Panc1 (cell line): Measurements from ENCODE around the gene CFAP74. TPM values are rescaled to one million over a fixed set of nuclear protein-coding genes. Genes with fewer than 3 reads are reported as not detected.

Experiments used
- ATAC-seq: fragments of 200-7000 bp; cut with Tn5 transposase; 2 replicates; pipeline ENCODE4 v1.9.1; 2020; ENCODE audit warnings: mild to moderate bottlenecking, moderate library complexity
- BruUV-seq: library from RNA; stranded (reverse); fragments of 400-500 nt; replicated peaks from 2 replicates; lab custom pipeline; 2021; lab: Mats Ljungman, UMichigan
- CTCF ChIA-PET: fragments of 300-600 bp; sonication (Branson Sonifier 250); formaldehyde crosslinking; loops from one replicate; lab custom pipeline; 2022; ENCODE audit warnings: antibody characterized with exemption; lab: Charles Lee
- POLR2A ChIA-PET: fragments of 300-600 bp; sonication (Branson Sonifier 250); formaldehyde crosslinking; loops from one replicate; lab custom pipeline; 2022; ENCODE audit warnings: antibody characterized with exemption; lab: Charles Lee
- DNase-seq: peaks from one replicate; pipeline ENCODE4 v3.0.0-alpha.2; 2010; ENCODE audit warnings: low read depth, low spot score
- H3K27ac ChIP-seq: 2 replicates; pipeline ENCODE4 v1.5.1; 2011; ENCODE audit warnings: mild to moderate bottlenecking, low read length, inconsistent platforms
- H3K27me3 ChIP-seq: fragments of 200-500 bp; sonication (Bioruptor generic); 2 replicates; pipeline ENCODE4 v1.6.0; 2014; ENCODE audit warnings: low read length, inconsistent platforms; ENCODE audit not compliant: control insufficient read depth, insufficient read depth
- H3K36me3 ChIP-seq: fragments of 200-500 bp; sonication (Bioruptor generic); 2 replicates; pipeline ENCODE4 v1.5.1; 2014; ENCODE audit warnings: inconsistent platforms, mild to moderate bottlenecking, low read length, moderate library complexity; ENCODE audit not compliant: control insufficient read depth, insufficient read depth
- H3K4me1 ChIP-seq: 2 replicates; pipeline ENCODE4 v1.5.1; 2011; ENCODE audit warnings: inconsistent platforms, mild to moderate bottlenecking, low read length, moderate library complexity; ENCODE audit not compliant: control insufficient read depth, insufficient read depth
- H3K4me3 ChIP-seq, 2 experiments: 2 replicates each; pipeline ENCODE4 v1.5.1; 2011 to 2012; ENCODE audit warnings: low read depth in 2 of 2, low read length in 2 of 2, mild to moderate bottlenecking in 2 of 2, inconsistent platforms in 1 of 2, moderate library complexity in 1 of 2
- H3K9me3 ChIP-seq: fragments of 200-500 bp; sonication (Bioruptor generic); 2 replicates; pipeline ENCODE4 v1.5.1; 2014; ENCODE audit warnings: low read depth, mild to moderate bottlenecking, inconsistent platforms, low read length, moderate library complexity; ENCODE audit not compliant: control insufficient read depth, insufficient read depth
- POLR2AphosphoS5 ChIP-seq: IDR thresholded peaks from 2 replicates; pipeline ENCODE4 v1.6.1; 2012; ENCODE audit warnings: mild to moderate bottlenecking, low read depth, low read length, moderate library complexity
- SIN3A ChIP-seq: IDR thresholded peaks from 2 replicates; pipeline ENCODE4 v1.6.1; 2012; ENCODE audit warnings: low read depth, mild to moderate bottlenecking, low read length, moderate library complexity, borderline replicate concordance; ENCODE audit not compliant: insufficient read depth
- TCF7L2 ChIP-seq: IDR thresholded peaks from 2 replicates; pipeline ENCODE4 v1.6.1; 2011; ENCODE audit warnings: mild to moderate bottlenecking, low read depth, low read length, inconsistent platforms
- in situ Hi-C: cut with HindIII; loops from 2 replicates; pipeline ENCODE4 v1.10.0; 2016; ENCODE audit warnings: low sequenced_read_pairs, low pct_unique_long_range_greater_than_20kb
- intact Hi-C: fragments of 100-400 bp; cut with micrococcal nuclease; formaldehyde crosslinking; loops from one replicate; pipeline ENCODE4 v1.10.0; 2022; ENCODE audit not compliant: unreplicated experiment
- total RNA-seq: library from RNA; stranded (reverse); gene quantifications from one replicate; pipeline ENCODE4 v1.2.1, GENCODE V29; 2021; ENCODE audit not compliant: unreplicated experiment
- TF ChIP-seq, protein P1 (sequence below), 2 experiments: IDR thresholded peaks; 2 replicates each; pipeline ENCODE4 v1.6.1; 2011 to 2012; ENCODE audit warnings: low read depth in 2 of 2, control low read depth in 1 of 2, low read length in 1 of 2, mild to moderate bottlenecking in 1 of 2, moderate library complexity in 1 of 2; ENCODE audit not compliant: insufficient read depth in 1 of 2
- TF ChIP-seq, protein P2 (sequence below): fragments of 450-650 bp; IDR thresholded peaks from 2 replicates; pipeline ENCODE4 v1.5.1; 2017; ENCODE audit warnings: mild to moderate bottlenecking

CFAP74 gene
- total RNA-seq, 1 experiment from 2014 or later, result not detected

DNA sequence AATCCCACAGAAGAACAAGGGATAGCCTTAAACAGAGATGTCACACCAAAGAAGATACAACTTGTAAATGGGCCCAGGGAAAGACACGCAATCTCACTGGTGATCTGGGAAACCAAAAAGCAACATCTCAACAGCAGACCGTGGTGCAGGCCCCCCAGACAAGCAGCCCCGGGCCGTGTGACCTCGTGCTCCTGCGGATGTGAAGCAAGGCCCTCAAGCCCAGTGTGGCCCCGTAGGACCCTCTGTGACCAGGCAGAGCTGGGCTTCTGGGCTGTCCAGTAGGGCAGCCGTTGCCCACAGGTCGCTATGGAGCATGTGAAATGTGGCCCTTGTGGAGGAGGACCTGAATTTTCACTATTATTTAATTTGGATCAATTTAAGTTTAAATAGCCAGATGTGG is 49.6 kb downstream of the CFAP74 start:
- DNase-seq (no peak), ATAC-seq (no peak)
- H3K27ac ChIP-seq, result no peak overlapping the region
- H3K36me3 ChIP-seq, result no peaks in the 10 kb centered on the region
- H3K4me1 ChIP-seq, result no peaks in the 10 kb centered on the region
- TF ChIP-seq, protein P1, sequence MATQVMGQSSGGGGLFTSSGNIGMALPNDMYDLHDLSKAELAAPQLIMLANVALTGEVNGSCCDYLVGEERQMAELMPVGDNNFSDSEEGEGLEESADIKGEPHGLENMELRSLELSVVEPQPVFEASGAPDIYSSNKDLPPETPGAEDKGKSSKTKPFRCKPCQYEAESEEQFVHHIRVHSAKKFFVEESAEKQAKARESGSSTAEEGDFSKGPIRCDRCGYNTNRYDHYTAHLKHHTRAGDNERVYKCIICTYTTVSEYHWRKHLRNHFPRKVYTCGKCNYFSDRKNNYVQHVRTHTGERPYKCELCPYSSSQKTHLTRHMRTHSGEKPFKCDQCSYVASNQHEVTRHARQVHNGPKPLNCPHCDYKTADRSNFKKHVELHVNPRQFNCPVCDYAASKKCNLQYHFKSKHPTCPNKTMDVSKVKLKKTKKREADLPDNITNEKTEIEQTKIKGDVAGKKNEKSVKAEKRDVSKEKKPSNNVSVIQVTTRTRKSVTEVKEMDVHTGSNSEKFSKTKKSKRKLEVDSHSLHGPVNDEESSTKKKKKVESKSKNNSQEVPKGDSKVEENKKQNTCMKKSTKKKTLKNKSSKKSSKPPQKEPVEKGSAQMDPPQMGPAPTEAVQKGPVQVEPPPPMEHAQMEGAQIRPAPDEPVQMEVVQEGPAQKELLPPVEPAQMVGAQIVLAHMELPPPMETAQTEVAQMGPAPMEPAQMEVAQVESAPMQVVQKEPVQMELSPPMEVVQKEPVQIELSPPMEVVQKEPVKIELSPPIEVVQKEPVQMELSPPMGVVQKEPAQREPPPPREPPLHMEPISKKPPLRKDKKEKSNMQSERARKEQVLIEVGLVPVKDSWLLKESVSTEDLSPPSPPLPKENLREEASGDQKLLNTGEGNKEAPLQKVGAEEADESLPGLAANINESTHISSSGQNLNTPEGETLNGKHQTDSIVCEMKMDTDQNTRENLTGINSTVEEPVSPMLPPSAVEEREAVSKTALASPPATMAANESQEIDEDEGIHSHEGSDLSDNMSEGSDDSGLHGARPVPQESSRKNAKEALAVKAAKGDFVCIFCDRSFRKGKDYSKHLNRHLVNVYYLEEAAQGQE (IDR thresholded peaks at IDR 0.05; ENCODE audit: insufficient read depth in 1 of 2, low read depth in 2 of 2, low read length in 1 of 2), result no peak
- TF ChIP-seq POLR2AphosphoS5 (no peak), TCF7L2 (no peak), SIN3A (no peak)
- TF ChIP-seq, protein P2, sequence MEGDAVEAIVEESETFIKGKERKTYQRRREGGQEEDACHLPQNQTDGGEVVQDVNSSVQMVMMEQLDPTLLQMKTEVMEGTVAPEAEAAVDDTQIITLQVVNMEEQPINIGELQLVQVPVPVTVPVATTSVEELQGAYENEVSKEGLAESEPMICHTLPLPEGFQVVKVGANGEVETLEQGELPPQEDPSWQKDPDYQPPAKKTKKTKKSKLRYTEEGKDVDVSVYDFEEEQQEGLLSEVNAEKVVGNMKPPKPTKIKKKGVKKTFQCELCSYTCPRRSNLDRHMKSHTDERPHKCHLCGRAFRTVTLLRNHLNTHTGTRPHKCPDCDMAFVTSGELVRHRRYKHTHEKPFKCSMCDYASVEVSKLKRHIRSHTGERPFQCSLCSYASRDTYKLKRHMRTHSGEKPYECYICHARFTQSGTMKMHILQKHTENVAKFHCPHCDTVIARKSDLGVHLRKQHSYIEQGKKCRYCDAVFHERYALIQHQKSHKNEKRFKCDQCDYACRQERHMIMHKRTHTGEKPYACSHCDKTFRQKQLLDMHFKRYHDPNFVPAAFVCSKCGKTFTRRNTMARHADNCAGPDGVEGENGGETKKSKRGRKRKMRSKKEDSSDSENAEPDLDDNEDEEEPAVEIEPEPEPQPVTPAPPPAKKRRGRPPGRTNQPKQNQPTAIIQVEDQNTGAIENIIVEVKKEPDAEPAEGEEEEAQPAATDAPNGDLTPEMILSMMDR, result no peak
- no peaks in the 10 kb centered on the region for H3K27me3 ChIP-seq
- BruUV-seq, result no TSS peak
- H3K9me3 ChIP-seq, result no peaks in the 10 kb centered on the region
- in situ Hi-C loops, result no loop called here
- H3K4me3 ChIP-seq, result no peak overlapping the region
- ChIA-PET POLR2A (no interaction called here), CTCF (no interaction called here)
- intact Hi-C loops, result no loop called here

DNA sequence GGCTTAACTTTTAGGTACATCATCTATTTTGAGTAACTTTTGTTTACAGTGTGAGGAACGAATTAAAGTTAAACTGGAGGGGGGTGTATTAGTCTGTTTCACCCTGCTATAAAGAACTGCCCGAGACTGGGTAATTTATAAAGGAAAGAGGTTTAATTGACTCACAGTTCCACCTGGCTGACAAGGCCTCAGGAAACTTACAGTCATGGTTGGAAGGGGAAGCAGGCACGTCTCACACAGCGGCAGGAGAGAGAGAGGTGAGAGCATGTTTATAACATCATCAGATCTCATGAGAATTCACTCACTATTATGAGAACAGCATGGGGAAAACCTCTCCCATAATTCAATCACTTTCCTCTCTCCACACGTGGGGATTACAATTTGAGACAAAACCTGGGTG is 52.6 kb downstream of the CFAP74 start:
- no TSS peak for BruUV-seq
- POLR2A ChIA-PET, result no interaction called here

More for the DNA sequence above, 52.6 kb downstream of the CFAP74 start:
- Histone ChIP-seq H3K4me1 (no peaks in the 10 kb centered on the region), H3K4me3 (no peak overlapping the region), H3K27me3 (no peaks in the 10 kb centered on the region), H3K27ac (no peak overlapping the region), H3K9me3 (no peaks in the 10 kb centered on the region), H3K36me3 (no peaks in the 10 kb centered on the region)
- ATAC-seq, result no peak
- CTCF ChIA-PET, result no interaction called here
- DNase-seq, result no peak
- TF ChIP-seq, protein P1 (IDR thresholded peaks at IDR 0.05; ENCODE audit: insufficient read depth in 1 of 2, low read depth in 2 of 2, low read length in 1 of 2), result no peak
- TF ChIP-seq TCF7L2, result no peak
- TF ChIP-seq, protein P2, result no peak
- TF ChIP-seq POLR2AphosphoS5, result no peak
- TF ChIP-seq SIN3A, result no peak
- intact Hi-C loops (no loop called here), in situ Hi-C loops (no loop called here)
